SK-N-SH treated with all-trans-retinoic acid at 6 μM for 48 hours (cell line): ENCODE measurements around the gene STPG1.

ENCODE experiments used
- ATAC-seq: fragments of 200-7000 bp; cut with Tn5 transposase; 3 replicates; pipeline ENCODE4 v1.9.1; 2020; ENCODE audit warnings: mild to moderate bottlenecking, moderate library complexity
- ARNTL ChIP-seq: fragments of 450-650 bp; formaldehyde crosslinking; IDR thresholded peaks from 2 replicates; pipeline ENCODE4 v1.5.0; 2020; ENCODE audit warnings: low read depth, mild to moderate bottlenecking, moderate library complexity, borderline replicate concordance
- BACH2 ChIP-seq: fragments of 250-450 bp; sonication (Bioruptor Pico); IDR thresholded peaks from 2 replicates; pipeline ENCODE4 v1.9.0; 2021; ENCODE audit warnings: mild to moderate bottlenecking, borderline replicate concordance
- CREB5 ChIP-seq: fragments of 250-450 bp; sonication (Bioruptor Pico); IDR thresholded peaks from 2 replicates; pipeline ENCODE4 v1.5.1; 2020; ENCODE audit warnings: low read depth, mild to moderate bottlenecking, moderate library complexity
- CSDC2 ChIP-seq: fragments of 250-450 bp; sonication (Bioruptor Pico); IDR thresholded peaks from 2 replicates; pipeline ENCODE4 v1.5.0; 2020; ENCODE audit warnings: mild to moderate bottlenecking, moderate library complexity
- CSRNP3 ChIP-seq: fragments of 250-450 bp; sonication (Bioruptor Pico); IDR thresholded peaks from 2 replicates; pipeline ENCODE4 v1.5.1; 2021; ENCODE audit warnings: mild to moderate bottlenecking, moderate library complexity
- ESRRG ChIP-seq: fragments of 250-450 bp; sonication (Bioruptor Pico); IDR thresholded peaks from 2 replicates; pipeline ENCODE4 v1.6.1; 2021; ENCODE audit warnings: mild to moderate bottlenecking
- GLIS3 ChIP-seq: fragments of 250-450 bp; sonication (Bioruptor Pico); IDR thresholded peaks from 2 replicates; pipeline ENCODE4 v1.5.0; 2020; ENCODE audit warnings: mild to moderate bottlenecking, moderate library complexity
- ISL1 ChIP-seq: fragments of 250-450 bp; sonication (Bioruptor Pico); IDR thresholded peaks from 2 replicates; pipeline ENCODE4 v2.1.2; 2022; ENCODE audit warnings: mild to moderate bottlenecking, moderate library complexity
- OSR1 ChIP-seq: fragments of 250-450 bp; sonication (Bioruptor Pico); IDR thresholded peaks from 2 replicates; pipeline ENCODE4 v1.8.0; 2022; ENCODE audit warnings: moderate library complexity, mild to moderate bottlenecking, inconsistent platforms
- PPARA ChIP-seq: fragments of 250-450 bp; sonication (Bioruptor Pico); IDR thresholded peaks from 2 replicates; pipeline ENCODE4 v1.5.0; 2020; ENCODE audit warnings: mild to moderate bottlenecking, borderline replicate concordance
- RARB ChIP-seq: fragments of 250-450 bp; sonication (Bioruptor Pico); IDR thresholded peaks from 2 replicates; pipeline ENCODE4 v1.8.0; 2021; ENCODE audit warnings: mild to moderate bottlenecking, moderate library complexity
- SNAI2 ChIP-seq: fragments of 250-450 bp; sonication (Bioruptor Pico); IDR thresholded peaks from 2 replicates; pipeline ENCODE4 v1.5.0; 2020; ENCODE audit warnings: mild to moderate bottlenecking, moderate library complexity
- TCF4 ChIP-seq: fragments of 250-450 bp; sonication (Bioruptor Pico); IDR thresholded peaks from 2 replicates; pipeline ENCODE4 v1.8.0; 2021; ENCODE audit warnings: mild to moderate bottlenecking, moderate library complexity, borderline replicate concordance
- TSHZ2 ChIP-seq: fragments of 250-450 bp; sonication (Bioruptor Pico); IDR thresholded peaks from 2 replicates; pipeline ENCODE4 v1.5.0; 2020; ENCODE audit warnings: mild to moderate bottlenecking, moderate library complexity
- ZC3H10 ChIP-seq: fragments of 250-450 bp; sonication (Bioruptor Pico); IDR thresholded peaks from 2 replicates; pipeline ENCODE4 v1.5.1; 2021; ENCODE audit warnings: mild to moderate bottlenecking, moderate library complexity
- ZFP3 ChIP-seq: fragments of 250-450 bp; sonication (Bioruptor Pico); IDR thresholded peaks from 2 replicates; pipeline ENCODE4 v1.5.0; 2020; ENCODE audit warnings: mild to moderate bottlenecking, moderate library complexity
- ZFP30 ChIP-seq: fragments of 450-650 bp; formaldehyde crosslinking; IDR thresholded peaks from 2 replicates; pipeline ENCODE4 v1.5.0; 2022; ENCODE audit warnings: mild to moderate bottlenecking, moderate library complexity
- ZNF565 ChIP-seq: fragments of 450-650 bp; formaldehyde crosslinking; conservative IDR thresholded peaks from 2 replicates; pipeline ENCODE4 v1.5.0; 2020; ENCODE audit warnings: low read depth, mild to moderate bottlenecking, moderate library complexity
- ZNF70 ChIP-seq: fragments of 450-650 bp; formaldehyde crosslinking; IDR thresholded peaks from 2 replicates; pipeline ENCODE4 v1.5.0; 2020; ENCODE audit warnings: mild to moderate bottlenecking, moderate library complexity
- ZNF8 ChIP-seq: fragments of 450-650 bp; formaldehyde crosslinking; IDR thresholded peaks from 2 replicates; pipeline ENCODE4 v1.5.0; 2020; ENCODE audit warnings: mild to moderate bottlenecking, moderate library complexity
- TF ChIP-seq, protein P1 (sequence below): fragments of 250-450 bp; sonication (Bioruptor Pico); IDR thresholded peaks from 2 replicates; pipeline ENCODE4 v1.8.0; 2020; ENCODE audit warnings: mild to moderate bottlenecking, moderate library complexity, borderline replicate concordance
- TF ChIP-seq, protein P2 (sequence below): fragments of 250-450 bp; sonication (Bioruptor Pico); IDR thresholded peaks from 2 replicates; pipeline ENCODE4 v1.8.0; 2021; ENCODE audit warnings: low read depth, mild to moderate bottlenecking, moderate library complexity, borderline replicate concordance

STPG1 gene

GRCh38 chr1:24437631-24438396 lies 24.2 kb upstream of the STPG1 start:
- no peak for ATAC-seq

GRCh38 chr1:24435782-24436365 lies 22.3 kb upstream of the STPG1 start:
- no peak for TF ChIP-seq CSRNP3 (CRISPR knock-in tag)
- no peak for TF ChIP-seq ZC3H10
- TF ChIP-seq ESRRG = no peak
- TF ChIP-seq, protein P1, sequence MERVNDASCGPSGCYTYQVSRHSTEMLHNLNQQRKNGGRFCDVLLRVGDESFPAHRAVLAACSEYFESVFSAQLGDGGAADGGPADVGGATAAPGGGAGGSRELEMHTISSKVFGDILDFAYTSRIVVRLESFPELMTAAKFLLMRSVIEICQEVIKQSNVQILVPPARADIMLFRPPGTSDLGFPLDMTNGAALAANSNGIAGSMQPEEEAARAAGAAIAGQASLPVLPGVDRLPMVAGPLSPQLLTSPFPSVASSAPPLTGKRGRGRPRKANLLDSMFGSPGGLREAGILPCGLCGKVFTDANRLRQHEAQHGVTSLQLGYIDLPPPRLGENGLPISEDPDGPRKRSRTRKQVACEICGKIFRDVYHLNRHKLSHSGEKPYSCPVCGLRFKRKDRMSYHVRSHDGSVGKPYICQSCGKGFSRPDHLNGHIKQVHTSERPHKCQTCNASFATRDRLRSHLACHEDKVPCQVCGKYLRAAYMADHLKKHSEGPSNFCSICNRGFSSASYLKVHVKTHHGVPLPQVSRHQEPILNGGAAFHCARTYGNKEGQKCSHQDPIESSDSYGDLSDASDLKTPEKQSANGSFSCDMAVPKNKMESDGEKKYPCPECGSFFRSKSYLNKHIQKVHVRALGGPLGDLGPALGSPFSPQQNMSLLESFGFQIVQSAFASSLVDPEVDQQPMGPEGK (CRISPR knock-in tag) = no peak
- no peak for TF ChIP-seq OSR1 (CRISPR knock-in tag)
- no peak for TF ChIP-seq PPARA
- no peak for TF ChIP-seq ZNF565 (CRISPR knock-in tag)
- no peak for TF ChIP-seq ISL1 (CRISPR knock-in tag)
- no peak for TF ChIP-seq ZNF8 (CRISPR knock-in tag)
- TF ChIP-seq SNAI2 = no peak
- TF ChIP-seq CREB5 (CRISPR knock-in tag) = no peak
- TF ChIP-seq TCF4 (CRISPR knock-in tag) = no peak
- no peak for TF ChIP-seq GLIS3
- no peak for TF ChIP-seq RARB
- no peak for TF ChIP-seq ZNF70 (CRISPR knock-in tag)
- TF ChIP-seq ZFP3 = no peak
- TF ChIP-seq, all 23 proteins: peak for 0
- ATAC-seq = no peak

More at GRCh38 chr1:24437631-24438396, 24.2 kb upstream of the STPG1 start:
- TF ChIP-seq ISL1 (CRISPR knock-in tag) (no peak), CREB5 (CRISPR knock-in tag) (no peak), ZFP30 (CRISPR knock-in tag) (no peak), ZC3H10 (no peak), ZNF8 (CRISPR knock-in tag) (no peak), RARB (no peak), BACH2 (CRISPR knock-in tag) (no peak)

DNA sequence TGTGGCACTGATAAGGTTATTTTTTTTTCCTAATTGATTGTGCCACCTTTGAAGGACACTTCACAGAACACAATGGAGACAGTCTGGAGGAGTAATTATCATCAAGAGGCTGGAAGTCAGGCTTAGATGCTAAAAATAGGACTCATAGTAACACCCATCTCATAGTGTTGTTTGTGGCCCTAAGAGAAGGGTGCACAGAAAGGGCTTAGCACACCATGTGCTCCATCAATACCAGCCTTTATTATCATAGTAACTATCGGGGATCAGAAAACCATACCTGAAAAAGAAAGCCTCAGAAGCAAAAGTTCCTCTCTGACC lies 13.9 kb upstream of the STPG1 start:
- no peak for TF ChIP-seq ZC3H10
- no peak for TF ChIP-seq SNAI2
- no peak for TF ChIP-seq ARNTL (CRISPR knock-in tag)
- no peak for TF ChIP-seq GLIS3
- no peak for ATAC-seq

- ATAC-seq = no peak
- TF ChIP-seq ZFP3 (no peak), ZNF8 (CRISPR knock-in tag) (no peak), ARNTL (CRISPR knock-in tag) (no peak), ZFP30 (CRISPR knock-in tag) (no peak), ISL1 (CRISPR knock-in tag) (no peak), OSR1 (CRISPR knock-in tag) (no peak), CSDC2 (CRISPR knock-in tag) (no peak), ESRRG (no peak), RARB (no peak), CREB5 (CRISPR knock-in tag) (no peak), ZC3H10 (no peak), TSHZ2 (CRISPR knock-in tag) (no peak), PPARA (no peak), ZNF565 (CRISPR knock-in tag) (no peak)
- TF ChIP-seq, protein P2, sequence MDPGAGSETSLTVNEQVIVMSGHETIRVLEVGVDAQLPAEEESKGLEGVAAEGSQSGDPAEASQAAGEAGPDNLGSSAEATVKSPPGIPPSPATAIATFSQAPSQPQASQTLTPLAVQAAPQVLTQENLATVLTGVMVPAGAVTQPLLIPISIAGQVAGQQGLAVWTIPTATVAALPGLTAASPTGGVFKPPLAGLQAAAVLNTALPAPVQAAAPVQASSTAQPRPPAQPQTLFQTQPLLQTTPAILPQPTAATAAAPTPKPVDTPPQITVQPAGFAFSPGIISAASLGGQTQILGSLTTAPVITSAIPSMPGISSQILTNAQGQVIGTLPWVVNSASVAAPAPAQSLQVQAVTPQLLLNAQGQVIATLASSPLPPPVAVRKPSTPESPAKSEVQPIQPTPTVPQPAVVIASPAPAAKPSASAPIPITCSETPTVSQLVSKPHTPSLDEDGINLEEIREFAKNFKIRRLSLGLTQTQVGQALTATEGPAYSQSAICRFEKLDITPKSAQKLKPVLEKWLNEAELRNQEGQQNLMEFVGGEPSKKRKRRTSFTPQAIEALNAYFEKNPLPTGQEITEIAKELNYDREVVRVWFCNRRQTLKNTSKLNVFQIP = no peak
Measured at GRCh38 chr1:24426744-24427544, 13.4 kb upstream of the STPG1 start.
